Measurements from ENCODE around the gene TOX2. TPM values are rescaled to one million over a fixed set of nuclear protein-coding genes. Genes with fewer than 3 reads are reported as not detected.

The TOX2 gene
- total RNA-seq, 2 donors from 2014 or later, result 17.5 to 42.8 TPM

DNA sequence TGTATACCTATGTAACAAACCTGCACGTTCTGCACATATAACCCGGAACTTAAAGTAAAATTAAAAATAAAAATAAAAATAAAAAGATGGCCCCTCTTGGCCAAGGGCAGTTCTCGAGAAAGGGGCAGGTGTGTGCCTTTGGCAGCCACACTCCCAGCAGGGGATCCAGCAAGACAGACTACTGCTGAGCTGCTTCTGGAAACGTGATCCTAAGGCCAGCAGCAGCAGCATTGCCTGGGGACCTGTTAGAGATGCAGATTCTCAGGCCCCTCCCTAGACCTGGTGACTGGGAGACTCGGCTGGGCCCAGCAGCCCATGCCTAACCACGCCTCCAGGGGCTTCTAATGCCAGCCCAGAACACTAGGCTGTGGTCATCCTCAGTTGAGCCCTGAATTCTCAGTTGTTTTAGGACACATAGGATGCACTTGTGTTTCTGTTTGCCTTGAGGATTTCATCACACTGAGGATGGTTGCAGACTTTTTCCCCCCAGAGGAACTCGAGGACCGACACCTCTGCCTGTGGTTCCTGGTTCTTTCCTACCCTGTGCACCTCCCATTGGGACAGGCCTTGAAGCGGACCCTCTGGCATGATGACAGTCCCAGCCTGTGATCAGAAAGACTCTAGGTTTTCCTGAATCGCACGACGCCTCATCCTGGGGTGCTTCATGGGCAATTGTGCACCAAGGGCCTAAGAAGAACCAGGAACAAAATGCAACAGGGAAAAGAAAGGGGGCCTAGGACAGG lies 105.9 kb downstream of the TOX2 start:
- no peaks in the 10 kb centered on the region for H3K9me3 Mint-ChIP-seq
- H3K4me3 Mint-ChIP-seq, result peak overlapping the region in 1 of 2 donors; percentile 64
- no peak overlapping the region for H3K27ac Mint-ChIP-seq
- no peak for ATAC-seq (replicated peaks in 1 of 2)
- no peak for DNase-seq
- peaks cover 10% of the 10 kb centered on the region for H3K27me3 Mint-ChIP-seq (ENCODE audit: low read depth)
- H3K4me1 Mint-ChIP-seq (ENCODE audit: low read depth), result peaks cover 30% of the 10 kb centered on the region
- no peaks in the 10 kb centered on the region for H3K36me3 Mint-ChIP-seq (ENCODE audit: insufficient read depth in 2 of 2)

DNA sequence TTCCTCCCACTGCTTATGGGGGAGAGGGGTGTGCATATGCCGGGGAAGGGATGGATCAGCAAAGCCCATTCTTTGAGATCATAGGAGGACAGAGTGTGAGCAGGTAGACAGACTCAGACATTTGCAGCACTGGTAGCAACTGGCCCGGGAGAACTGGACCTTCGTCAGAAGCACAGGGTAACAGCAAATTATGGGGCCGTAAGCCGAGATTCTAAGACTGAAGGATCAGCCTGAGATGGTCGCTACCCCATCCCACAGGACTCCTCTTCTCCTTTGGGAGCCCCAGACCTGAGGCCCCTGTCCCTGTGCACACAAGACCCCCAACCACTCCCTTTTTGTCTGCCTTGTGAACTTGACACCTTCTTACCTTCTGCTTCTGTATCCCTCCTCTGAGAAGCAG lies 106.5 kb downstream of the TOX2 start:
- H3K27ac Mint-ChIP-seq, result no peak overlapping the region
- peaks cover 10% of the 10 kb centered on the region for H3K27me3 Mint-ChIP-seq (ENCODE audit: low read depth)
- no peaks in the 10 kb centered on the region for H3K9me3 Mint-ChIP-seq
- no peaks in the 10 kb centered on the region for H3K36me3 Mint-ChIP-seq (ENCODE audit: insufficient read depth in 2 of 2)
- DNase-seq (no peak), ATAC-seq (replicated peaks in 1 of 2) (no peak)
- no peak overlapping the region for H3K4me3 Mint-ChIP-seq
- peaks cover 30% of the 10 kb centered on the region for H3K4me1 Mint-ChIP-seq (ENCODE audit: low read depth)

DNA sequence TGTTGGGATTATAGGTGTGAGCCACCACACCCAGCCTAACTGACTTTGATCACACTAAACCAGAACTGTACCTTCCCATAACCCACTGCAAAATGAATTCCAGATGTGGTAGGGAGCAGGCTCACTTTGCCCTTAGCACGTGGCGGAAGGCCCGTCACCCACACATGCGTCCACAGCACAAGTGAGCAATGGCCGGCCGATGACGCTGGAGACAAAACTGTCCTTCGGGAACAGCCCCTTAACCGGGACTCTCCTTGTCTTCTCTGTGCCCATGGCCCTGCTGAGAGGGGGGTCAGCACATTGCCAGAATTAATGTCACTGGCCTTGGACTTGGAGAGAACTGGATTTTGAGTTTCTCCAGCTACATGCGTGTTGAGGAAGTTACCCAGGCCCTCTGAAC lies 107.2 kb downstream of the TOX2 start:
- DNase-seq (no peak), ATAC-seq (replicated peaks in 1 of 2) (no peak)
- H3K27me3 Mint-ChIP-seq (ENCODE audit: low read depth), result peaks cover 10% of the 10 kb centered on the region
- H3K9me3 Mint-ChIP-seq, result no peaks in the 10 kb centered on the region
- peaks cover 30% of the 10 kb centered on the region for H3K4me1 Mint-ChIP-seq (ENCODE audit: low read depth)
- H3K4me3 Mint-ChIP-seq, result no peak overlapping the region
- H3K36me3 Mint-ChIP-seq (ENCODE audit: insufficient read depth in 2 of 2), result no peaks in the 10 kb centered on the region
- H3K27ac Mint-ChIP-seq, result no peak overlapping the region

- no peak for DNase-seq
- Mint-ChIP-seq H3K27ac (no peak overlapping the region), H3K4me1 (ENCODE audit: low read depth) (peaks cover 33% of the 10 kb centered on the region), H3K36me3 (ENCODE audit: insufficient read depth in 2 of 2) (no peaks in the 10 kb centered on the region), H3K27me3 (ENCODE audit: low read depth) (peaks cover 13% of the 10 kb centered on the region), H3K4me3 (no peak overlapping the region), H3K9me3 (no peaks in the 10 kb centered on the region)
- peak; percentile 35 to 54 for ATAC-seq (replicated peaks in 1 of 2)
These were observed 107.8 kb downstream of the TOX2 start for GRCh38 chr20:44022464-44022863.

- peaks cover 23% of the 10 kb centered on the region for H3K27me3 Mint-ChIP-seq (ENCODE audit: low read depth)
- no peak for ATAC-seq (replicated peaks in 1 of 2)
These were observed 109.1 kb downstream of the TOX2 start for GRCh38 chr20:44023515-44024371.

DNA sequence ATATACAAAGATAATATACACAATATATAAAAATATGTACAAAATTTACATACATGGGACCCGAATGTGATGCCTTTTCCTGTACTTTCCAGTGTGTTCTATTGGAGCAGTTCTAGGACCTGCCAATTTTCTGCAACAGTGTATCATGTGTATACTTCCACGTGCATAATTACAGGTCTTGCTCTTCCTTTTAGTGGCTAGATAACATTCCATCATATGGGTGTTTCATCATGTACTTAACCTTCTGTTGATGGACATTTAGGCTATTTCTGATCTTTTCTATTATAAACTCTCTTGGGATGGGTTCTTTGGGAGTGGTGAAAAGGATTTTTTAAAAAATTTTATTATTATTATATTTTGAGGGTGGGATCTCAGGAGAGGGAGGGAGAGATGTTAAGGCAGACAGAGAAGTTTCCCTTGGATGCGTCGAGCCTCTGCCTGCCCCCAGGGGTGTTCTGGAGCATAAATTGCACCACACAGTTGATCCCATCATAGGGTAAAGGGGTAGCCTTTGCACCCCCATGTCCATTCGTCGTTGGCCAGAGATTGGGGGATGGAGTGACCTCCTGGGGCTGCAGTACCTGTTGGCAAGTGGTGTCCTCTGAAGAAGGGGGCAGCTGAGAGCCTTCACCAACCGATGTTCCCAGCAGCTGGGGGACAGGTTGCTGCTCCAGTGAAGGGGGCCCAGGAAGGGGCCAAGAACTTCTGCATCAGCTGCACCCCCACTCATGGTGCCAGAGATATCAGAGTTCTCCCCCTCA lies 110.3 kb downstream of the TOX2 start:
- peaks cover 39% of the 10 kb centered on the region for H3K4me1 Mint-ChIP-seq (ENCODE audit: low read depth)
- no peak overlapping the region for H3K4me3 Mint-ChIP-seq
- H3K36me3 Mint-ChIP-seq (ENCODE audit: insufficient read depth in 2 of 2), result peaks cover 0 to under 1% of the 10 kb centered on the region in 2 donors
- peaks cover 32% of the 10 kb centered on the region for H3K27me3 Mint-ChIP-seq (ENCODE audit: low read depth)
- H3K9me3 Mint-ChIP-seq, result no peaks in the 10 kb centered on the region
- DNase-seq (no peak), ATAC-seq (replicated peaks in 1 of 2) (no peak)
- no peak overlapping the region for H3K27ac Mint-ChIP-seq

More at GRCh38 chr20:44023515-44024371, 109.1 kb downstream of the TOX2 start:
- no peak for DNase-seq
- Mint-ChIP-seq H3K9me3 (no peaks in the 10 kb centered on the region), H3K4me3 (no peak overlapping the region), H3K27ac (no peak overlapping the region), H3K4me1 (ENCODE audit: low read depth) (peaks cover 39% of the 10 kb centered on the region), H3K36me3 (ENCODE audit: insufficient read depth in 2 of 2) (no peaks in the 10 kb centered on the region)

- Mint-ChIP-seq H3K36me3 (ENCODE audit: insufficient read depth in 2 of 2) (peaks cover 0 to 6% of the 10 kb centered on the region in 2 donors), H3K4me1 (ENCODE audit: low read depth) (peaks cover 44% of the 10 kb centered on the region), H3K4me3 (no peak overlapping the region), H3K9me3 (no peaks in the 10 kb centered on the region), H3K27me3 (ENCODE audit: low read depth) (peaks cover 39% of the 10 kb centered on the region), H3K27ac (no peak overlapping the region)
- DNase-seq, result no peak
- ATAC-seq (replicated peaks in 1 of 2), result no peak
These were observed 111.1 kb downstream of the TOX2 start for GRCh38 chr20:44025756-44026155.

DNA sequence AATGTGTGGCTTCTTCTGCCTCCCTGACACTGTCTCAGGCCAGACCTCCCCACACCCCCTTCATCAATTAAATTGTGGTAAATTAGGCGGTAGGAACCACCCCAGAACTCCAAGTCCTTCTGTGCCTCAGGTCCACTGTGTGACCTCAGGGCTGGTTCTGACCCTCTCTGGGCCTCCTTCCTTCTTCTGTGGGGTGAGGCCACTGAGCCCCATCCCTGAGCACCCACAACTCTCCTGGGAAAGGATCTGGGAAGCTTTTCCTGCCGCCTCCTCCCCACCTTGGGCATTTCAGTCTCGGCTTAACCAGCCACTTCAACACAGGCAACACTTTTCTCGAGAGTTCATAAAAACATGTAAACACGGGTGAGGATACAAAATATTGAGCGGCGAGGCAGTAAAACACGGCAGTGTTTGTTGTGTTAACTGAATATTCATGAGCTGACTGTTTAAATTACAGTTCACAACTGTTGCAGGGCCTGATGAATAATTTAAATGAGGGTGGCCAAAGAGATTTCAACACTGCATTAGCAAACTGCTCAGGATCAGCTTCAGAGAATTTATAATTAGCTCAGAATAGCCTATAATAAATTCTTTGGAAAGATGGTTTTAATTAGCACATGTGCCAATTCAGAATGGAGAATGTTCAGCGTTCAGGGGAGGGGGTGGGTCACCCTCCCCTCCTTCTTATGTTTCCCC lies 112.1 kb downstream of the TOX2 start:
- H3K9me3 Mint-ChIP-seq, result no peaks in the 10 kb centered on the region
- H3K36me3 Mint-ChIP-seq (ENCODE audit: insufficient read depth in 2 of 2), result peaks cover 0 to 6% of the 10 kb centered on the region in 2 donors
- peaks cover 47% of the 10 kb centered on the region for H3K27me3 Mint-ChIP-seq (ENCODE audit: low read depth)
- no peak for DNase-seq
- ATAC-seq (replicated peaks in 1 of 2), result no peak
- no peak overlapping the region for H3K4me3 Mint-ChIP-seq
- H3K4me1 Mint-ChIP-seq (ENCODE audit: low read depth), result peaks cover 51% of the 10 kb centered on the region
- H3K27ac Mint-ChIP-seq, result no peak overlapping the region

GRCh38 chr20:44027343-44028002 lies 112.8 kb downstream of the TOX2 start:
- no peak for ATAC-seq (replicated peaks in 1 of 2)
- no peaks in the 10 kb centered on the region for H3K9me3 Mint-ChIP-seq
- no peak for DNase-seq
- H3K4me3 Mint-ChIP-seq, result peak overlapping the region in 1 of 2 donors; percentile 12
- peaks cover 0 to 6% of the 10 kb centered on the region in 2 donors for H3K36me3 Mint-ChIP-seq (ENCODE audit: insufficient read depth in 2 of 2)
- no peak overlapping the region for H3K27ac Mint-ChIP-seq
- peaks cover 54% of the 10 kb centered on the region for H3K27me3 Mint-ChIP-seq (ENCODE audit: low read depth)
- H3K4me1 Mint-ChIP-seq (ENCODE audit: low read depth), result peaks cover 53% of the 10 kb centered on the region

- DNase-seq, result no peak
- Mint-ChIP-seq H3K27ac (peak overlapping the region; percentile 14), H3K4me3 (peak overlapping the region; percentile 79 to 87), H3K27me3 (ENCODE audit: low read depth) (peaks cover 52% of the 10 kb centered on the region), H3K9me3 (no peaks in the 10 kb centered on the region), H3K36me3 (ENCODE audit: insufficient read depth in 2 of 2) (peaks cover 0 to 6% of the 10 kb centered on the region in 2 donors), H3K4me1 (ENCODE audit: low read depth) (peaks cover 57% of the 10 kb centered on the region)
- no peak for ATAC-seq (replicated peaks in 1 of 2)
These were observed 113.5 kb downstream of the TOX2 start for GRCh38 chr20:44028003-44028730.

DNA sequence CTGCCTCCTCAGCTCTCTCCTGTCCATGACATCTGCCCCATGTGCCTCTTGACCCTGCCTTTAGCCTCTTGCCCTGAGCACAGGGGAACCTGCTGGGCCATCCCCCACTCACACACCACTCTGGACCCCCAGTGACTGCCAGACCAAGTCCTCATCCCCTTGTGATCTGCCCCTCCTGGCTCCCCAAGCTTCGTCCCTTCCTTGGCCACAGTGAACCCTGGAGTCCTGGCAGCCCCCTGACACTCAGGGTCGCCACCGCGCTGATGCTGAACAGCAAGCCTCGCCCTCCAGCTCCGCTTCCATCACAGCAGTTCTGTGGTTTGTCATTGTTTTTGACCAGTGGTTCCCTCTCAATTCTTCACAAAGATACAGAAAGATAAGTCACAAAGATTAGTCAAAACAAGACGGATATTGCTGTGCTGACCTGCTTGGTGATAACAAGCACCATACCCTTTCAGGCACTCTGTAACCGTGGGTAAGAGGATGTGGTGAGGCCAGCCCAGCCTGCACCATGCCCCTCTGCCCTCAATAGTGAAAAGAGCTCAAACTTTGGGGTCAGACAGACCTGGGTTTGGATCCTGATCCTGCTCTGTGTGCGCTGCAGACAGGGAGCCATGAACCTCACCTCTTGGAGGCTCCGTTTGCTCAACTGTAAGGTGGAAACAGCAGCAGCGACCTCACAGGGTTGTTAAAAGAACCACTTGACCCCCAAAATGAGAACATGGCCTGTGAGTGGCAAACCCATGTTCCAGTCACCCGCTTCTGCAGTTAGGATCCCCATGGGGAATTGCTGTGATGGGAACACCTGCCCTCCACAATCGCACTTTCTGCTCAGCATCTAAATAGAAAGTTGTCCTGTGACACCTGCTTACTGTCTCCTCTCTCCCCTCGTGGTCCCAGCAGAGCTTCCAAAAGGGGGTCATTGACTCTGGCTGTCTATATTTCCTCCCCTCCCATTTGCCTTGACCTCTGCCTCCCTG lies 114.5 kb downstream of the TOX2 start:
- DNase-seq (peak; percentile 72 to 78), ATAC-seq (replicated peaks in 1 of 2) (peak; percentile 97 to 98)
- H3K27me3 Mint-ChIP-seq (ENCODE audit: low read depth), result peaks cover 44% of the 10 kb centered on the region
- H3K36me3 Mint-ChIP-seq (ENCODE audit: insufficient read depth in 2 of 2), result peaks cover 2 to 11% of the 10 kb centered on the region in 2 donors
- H3K4me1 Mint-ChIP-seq (ENCODE audit: low read depth), result peaks cover 67% of the 10 kb centered on the region
- peak overlapping the region; percentile 45 for H3K27ac Mint-ChIP-seq
- H3K4me3 Mint-ChIP-seq, result peak overlapping the region; percentile 79 to 87
- H3K9me3 Mint-ChIP-seq, result peaks cover 1 to 2% of the 10 kb centered on the region in 2 donors

All from activated T-cell treated with anti-CD3 and anti-CD28 coated beads, Interleukin-2, amount 50 U/mL, for 72 hours (primary cell).